HG02973 (cell line): ENCODE measurements around the gene OSBPL2.

Experiments
- ATAC-seq: cut with Tn5 transposase; IDR thresholded peaks from one replicate; pipeline ENCODE4 v1.9.1; 2021; ENCODE audit warnings: moderate library complexity; ENCODE audit not compliant: unreplicated experiment

The OSBPL2 gene

GRCh38 chr20:62308102-62308822, 69.9 kb downstream of the OSBPL2 start:
- ATAC-seq, result no peak

DNA sequence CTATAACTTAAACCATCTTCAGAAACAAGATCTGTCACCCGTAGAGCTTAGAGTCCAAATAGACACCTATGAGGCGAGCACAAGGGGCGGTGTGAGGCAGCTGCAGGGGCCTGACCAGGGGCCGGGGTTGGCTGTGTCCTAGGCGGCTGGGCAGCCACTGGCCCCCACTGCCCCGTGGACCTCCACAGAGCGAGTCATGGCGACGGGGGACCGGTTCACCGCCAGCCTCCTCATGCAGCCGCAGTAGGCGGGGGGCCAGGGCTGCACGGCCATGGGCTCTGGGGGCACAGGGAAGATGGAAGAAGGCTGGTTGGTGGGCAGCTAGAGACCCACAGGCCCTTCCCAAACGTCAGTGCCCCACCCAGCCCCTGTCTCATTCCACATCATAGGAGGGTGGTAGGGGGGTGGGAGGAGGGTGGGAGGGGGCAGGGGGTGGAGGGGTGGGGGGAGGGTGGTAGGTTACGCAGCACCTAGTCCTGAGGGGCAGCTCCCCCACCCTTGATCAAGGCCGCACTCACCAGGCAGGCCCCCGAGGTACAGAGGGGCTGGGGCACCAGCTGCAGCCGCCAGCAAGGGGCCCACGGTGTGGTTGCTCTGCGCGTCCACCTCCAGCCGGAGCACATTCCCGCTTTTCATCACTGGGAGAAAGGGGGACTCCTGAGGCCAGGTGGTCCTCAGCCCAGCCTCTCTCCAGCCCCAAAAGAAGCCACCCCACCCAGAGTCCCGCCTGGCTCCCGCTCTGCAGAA, 71.0 kb downstream of the OSBPL2 start:
- no peak for ATAC-seq

DNA sequence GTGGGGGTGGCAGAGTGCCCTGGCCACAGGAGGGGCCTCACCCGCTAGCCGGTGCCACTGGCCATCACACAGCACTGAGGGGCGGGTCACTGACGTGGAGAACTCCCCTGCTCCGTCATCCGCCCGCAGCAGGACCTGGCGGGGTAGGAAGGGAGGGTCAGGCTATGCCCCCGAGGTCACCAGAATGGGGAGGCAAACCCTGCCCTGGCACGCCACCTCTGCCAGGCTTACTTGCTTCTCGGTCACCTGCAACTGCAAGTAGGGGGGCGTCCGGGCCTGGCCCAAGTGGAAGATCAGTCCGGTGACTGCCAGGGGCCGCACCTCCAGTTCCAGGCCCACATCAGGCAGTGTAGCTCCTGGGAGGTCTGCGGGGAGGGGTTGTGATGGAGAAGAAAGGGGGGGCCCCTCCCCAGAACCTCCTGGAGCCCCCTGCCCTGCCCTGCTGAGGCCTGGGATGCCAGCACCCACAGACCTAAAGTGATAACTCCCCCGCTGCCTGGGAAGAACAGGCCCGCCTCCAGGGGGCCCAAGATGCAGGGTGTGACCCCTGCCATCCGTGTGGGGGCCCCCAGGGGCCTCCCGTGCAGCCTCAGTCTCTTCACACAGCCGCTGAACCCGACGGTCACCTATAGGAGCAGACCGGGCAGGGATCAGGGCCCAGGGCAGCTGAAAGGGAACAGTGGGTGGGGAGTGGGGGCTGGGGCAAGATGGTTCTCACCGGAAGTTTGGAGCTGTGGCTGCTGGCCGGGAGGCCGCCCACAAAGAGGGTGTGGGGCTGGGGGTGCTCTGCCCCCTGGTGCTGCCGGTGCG, 71.8 kb downstream of the OSBPL2 start:
- no peak for ATAC-seq

DNA sequence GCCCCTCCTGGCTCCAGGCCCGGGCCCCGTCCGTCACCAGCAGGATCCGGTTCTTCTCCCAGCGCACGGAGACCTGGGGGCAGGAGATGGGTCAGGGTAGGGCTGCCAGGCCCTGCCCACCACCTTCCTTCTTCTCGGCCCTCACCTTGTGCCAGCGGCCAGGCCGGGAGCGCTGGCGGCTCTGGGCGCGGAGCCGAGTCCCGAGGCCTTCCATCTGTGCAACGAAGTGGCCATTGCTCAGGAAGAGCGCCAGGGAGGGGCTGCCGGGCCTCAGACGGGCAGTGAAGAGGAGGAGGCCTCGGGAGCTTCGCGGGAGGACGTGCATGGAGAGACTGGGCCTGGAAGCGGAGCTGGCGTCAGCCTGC, 72.4 kb downstream of the OSBPL2 start:
- ATAC-seq, result no peak

DNA sequence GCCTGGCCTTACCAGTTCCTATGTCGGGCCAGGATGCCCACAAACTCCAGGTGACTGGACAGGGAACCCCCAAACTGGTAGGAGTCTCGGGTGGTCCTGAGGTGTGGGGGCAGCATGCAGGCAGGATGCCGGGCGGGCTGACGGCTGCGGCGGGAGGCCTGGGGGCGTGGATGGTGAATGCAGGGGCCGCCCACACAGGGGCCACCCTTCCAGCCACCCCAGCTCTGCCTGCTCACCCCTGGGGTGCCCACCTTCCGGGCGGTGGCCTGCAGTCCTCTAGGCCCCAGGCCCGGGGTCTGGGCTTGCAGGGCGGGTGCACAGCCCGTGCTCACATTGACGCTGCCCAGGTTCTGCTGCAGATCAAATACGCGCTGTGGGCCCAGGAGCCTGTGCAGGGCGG, 72.8 kb downstream of the OSBPL2 start:
- ATAC-seq, result no peak

DNA sequence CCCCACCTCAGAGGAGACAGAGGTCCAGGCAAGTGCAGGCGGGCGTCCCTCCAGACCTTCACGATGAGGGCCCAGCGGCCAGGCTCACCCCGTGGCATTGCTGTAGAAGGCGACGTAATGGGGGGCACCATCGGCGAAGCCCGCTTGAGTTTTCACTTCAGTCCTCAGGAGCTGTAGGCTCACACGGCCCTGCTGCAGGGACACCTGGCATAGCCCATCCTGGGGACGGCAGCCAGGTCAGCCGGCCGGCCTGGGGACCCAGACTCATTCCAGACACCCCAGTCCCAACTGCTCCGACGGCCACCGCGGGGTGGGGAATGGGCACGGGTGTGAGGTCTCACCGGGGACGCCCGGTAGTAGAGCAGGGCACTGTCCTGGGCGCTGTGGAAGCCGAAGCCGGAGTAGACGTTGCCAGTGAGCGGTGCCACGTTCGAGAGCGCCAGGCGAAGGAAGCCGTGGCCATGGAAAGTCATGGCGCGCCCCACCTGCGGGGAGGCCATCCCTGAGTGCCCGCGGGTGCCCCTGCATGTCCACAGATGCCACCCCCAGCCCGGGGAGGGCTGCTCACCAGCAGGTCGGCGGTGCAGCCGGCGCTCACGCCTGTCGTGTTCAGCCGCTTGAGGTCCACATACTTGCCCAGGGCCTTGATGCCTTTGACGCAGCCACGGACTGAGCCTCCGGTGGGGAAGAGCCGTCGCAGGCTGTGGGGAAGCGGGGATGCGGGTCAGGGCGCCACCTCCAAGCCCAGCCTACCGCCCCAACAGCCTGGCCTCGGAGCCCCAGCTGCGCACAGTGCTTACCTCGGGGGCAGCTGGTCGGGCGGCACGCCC, 73.7 kb downstream of the OSBPL2 start:
- ATAC-seq, result no peak

- ATAC-seq, result no peak
Observed at GRCh38 chr20:62312662-62312977, 74.3 kb downstream of the OSBPL2 start.

GRCh38 chr20:62313021-62313420, 74.7 kb downstream of the OSBPL2 start:
- ATAC-seq, result no peak

DNA sequence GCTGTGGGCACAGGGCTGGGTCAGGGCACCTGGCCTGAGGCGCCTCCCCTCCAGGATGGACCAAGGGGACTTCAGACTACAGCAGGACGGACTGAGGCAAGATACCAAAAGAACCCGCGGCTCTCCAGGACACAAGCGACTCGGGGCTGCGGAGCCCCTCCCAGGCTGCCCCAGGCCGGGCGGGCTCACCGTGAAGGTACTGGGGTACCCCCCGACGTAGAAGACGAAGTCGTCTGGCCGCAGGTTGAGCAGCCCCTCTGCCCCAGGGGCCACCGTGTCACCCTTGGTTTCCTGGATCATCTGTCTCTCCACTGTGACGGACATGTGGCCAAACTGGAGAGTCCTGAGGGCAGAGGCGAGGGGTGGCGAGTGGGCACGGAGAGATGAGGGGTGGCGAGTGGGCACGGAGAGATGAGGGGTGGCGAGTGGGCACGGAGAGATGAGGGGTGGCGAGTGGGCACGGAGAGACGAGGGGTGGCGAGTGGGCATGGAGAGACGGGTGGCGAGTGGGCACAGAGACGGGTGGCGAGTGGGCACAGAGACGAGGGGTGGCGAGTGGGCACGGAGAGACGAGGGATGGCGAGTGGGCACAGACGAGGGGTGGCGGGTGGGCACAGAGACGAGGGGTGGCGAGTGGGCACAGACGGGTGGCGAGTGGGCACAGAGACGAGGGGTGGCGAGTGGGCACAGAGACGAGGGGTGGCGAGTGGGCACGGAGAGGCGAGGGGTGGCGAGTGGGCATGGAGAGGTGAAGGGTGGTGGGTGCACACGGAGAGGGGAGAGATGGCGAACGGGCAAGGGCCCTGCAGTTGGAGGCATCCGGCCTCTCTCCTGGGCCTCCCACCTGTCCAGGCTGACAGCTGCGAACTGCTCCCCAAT, 75.4 kb downstream of the OSBPL2 start:
- ATAC-seq, result no peak

- no peak for ATAC-seq
Observed at GRCh38 chr20:62314339-62314638, 76.0 kb downstream of the OSBPL2 start.

DNA sequence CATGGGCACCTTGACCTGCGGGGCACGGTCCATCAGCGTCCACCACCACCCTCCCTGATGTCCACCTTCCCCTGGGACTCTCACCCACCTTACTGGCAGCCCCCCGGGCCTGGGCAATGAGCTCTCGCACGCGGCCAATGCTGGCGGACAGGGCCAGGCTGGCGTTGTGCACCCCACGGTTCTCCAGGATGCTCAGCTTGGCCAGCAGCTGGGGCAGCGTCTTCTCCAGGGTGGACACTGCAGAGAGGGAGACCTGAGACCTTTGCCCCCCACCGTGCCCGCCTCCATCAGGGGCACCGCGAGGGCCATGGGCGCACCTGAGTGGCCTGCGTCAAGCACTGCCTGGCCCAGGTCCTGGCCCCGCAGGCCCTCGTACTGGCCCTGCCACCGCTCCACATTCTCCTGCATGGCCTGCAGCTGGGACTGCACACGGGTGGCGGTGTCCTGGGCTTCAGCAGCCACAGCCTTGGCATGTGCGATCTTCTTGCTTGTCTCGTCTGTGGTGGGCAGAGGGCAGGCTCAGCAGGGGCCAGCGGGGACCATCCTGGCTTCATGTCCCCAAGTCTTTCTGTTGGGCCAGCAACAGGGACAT, 76.5 kb downstream of the OSBPL2 start:
- no peak for ATAC-seq

- ATAC-seq, result no peak
Observed at GRCh38 chr20:62315773-62316172, 77.5 kb downstream of the OSBPL2 start.

GRCh38 chr20:62316331-62317166, 78.2 kb downstream of the OSBPL2 start:
- no peak for ATAC-seq

DNA sequence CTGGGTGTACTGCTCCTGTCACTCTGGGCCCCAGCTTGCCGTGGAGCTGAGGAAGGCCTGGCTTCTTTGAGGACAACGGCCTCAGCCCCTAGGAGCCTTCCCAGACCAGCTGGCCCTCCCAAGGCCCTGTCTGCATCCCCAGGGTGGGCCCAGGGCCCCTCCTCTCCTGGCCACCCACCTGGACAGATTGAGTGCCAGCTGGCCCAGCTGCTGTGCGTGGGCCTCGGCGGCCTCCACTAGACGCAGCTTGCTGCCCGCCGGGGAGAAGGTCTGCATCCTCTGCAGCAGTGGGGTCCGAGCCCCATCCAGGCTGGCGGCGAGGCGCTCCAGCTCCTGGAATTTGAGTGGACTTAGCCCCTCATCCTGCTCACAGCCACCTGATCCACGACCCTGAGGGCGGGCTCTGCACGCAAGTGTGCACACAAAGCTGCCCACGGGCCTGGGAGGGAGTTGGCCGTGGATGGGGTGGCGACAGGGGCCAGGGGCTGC, 78.9 kb downstream of the OSBPL2 start:
- ATAC-seq, result no peak

- ATAC-seq, result no peak
Observed at GRCh38 chr20:62318400-62319345, 80.4 kb downstream of the OSBPL2 start.

DNA sequence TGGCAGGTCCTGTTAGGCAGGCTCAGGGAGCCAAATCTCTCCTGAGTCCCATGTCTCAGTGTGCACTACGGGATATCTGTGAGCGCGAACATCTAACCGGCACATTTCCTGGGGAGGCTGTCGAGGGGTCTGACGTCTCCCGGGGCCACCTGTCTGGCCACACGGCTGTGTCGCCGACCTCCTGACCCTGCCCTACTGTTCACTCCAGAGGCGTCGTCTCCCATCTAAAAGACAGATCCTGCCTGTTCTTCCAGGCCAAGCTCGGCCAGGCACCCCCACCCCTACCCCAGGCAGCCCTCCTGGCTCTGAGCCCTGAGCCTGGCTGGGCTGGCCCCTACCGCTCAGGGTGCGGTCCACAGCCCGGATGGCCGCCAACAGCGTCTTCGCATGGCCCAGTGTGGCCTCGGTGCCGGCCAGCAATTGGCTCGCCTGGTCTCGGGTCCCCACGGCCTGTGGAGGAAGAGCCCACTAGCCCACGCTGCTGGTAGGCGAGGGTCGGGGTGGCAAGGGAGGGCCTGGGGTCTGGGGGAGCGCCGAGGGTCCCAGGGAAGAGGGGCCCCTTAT, 81.1 kb downstream of the OSBPL2 start:
- no peak for ATAC-seq

DNA sequence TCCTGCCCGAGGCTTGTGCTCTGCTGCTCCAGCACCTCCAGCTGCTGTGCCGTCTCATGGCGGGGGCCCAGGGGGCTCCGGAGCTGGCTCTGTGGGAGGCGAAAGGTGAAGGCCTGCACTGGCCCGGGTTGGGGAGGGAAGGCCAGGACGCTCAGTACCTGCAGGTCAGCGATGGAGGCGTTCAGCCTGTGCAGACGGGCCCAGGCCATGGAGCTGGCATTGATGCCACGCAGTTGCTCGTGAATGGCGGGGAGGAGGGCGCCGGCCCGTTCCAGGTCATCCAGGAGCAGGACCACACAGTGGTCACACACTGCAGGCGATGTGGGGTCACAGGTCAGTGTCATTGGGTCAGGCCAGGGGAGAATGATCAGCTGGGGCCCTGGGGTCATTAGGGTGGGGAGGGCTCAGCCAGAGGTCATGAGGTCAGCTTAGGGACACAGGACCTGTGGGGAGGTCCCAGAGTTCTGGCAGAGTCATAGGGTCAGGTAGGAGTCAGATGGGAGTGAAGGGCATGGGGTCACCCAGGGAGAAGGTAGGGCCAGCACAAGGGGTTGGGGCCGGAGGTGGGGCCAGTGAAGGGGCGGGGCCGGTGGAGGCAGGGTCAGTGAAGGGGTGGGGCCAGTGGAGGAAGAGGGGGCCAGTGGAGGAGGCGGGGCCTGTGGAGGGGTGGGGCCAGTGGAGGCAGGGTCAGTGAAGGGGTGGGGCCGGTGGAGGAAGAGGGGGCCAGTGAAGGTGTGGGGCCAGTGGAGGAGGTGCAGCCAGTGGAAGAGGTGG, 82.4 kb downstream of the OSBPL2 start:
- ATAC-seq, result no peak
